Glutamatergic neuron (in vitro differentiated cells): ENCODE data around the gene PRKG1. TPM values are rescaled to one million over a fixed set of nuclear protein-coding genes. Genes with fewer than 3 reads are reported as not detected.
"Not testable (repeated sequence)": the region's sequence is repeated elsewhere in the genome, so short reads cannot be mapped to it uniquely, and the experiment has no call there.

Experiments
- DNase-seq: peaks from one replicate; pipeline ENCODE4 v3.0.0; 2022
- H3K27ac Mint-ChIP-seq: one replicate; pipeline ENCODE4 v1.8.0; 2020; ENCODE audit warnings: mild to moderate bottlenecking, mixed read lengths, inconsistent platforms; ENCODE audit not compliant: unreplicated experiment
- H3K27me3 Mint-ChIP-seq: one replicate; pipeline ENCODE4 v1.8.0; 2020; ENCODE audit warnings: mild to moderate bottlenecking, moderate library complexity, mixed read lengths, inconsistent platforms; ENCODE audit not compliant: unreplicated experiment
- H3K36me3 Mint-ChIP-seq: one replicate; pipeline ENCODE4 v1.8.0; 2020; ENCODE audit warnings: mild to moderate bottlenecking, mixed read lengths, inconsistent platforms; ENCODE audit not compliant: unreplicated experiment
- H3K4me1 Mint-ChIP-seq: one replicate; pipeline ENCODE4 v1.8.0; 2020; ENCODE audit warnings: mild to moderate bottlenecking, low read depth, mixed read lengths, inconsistent platforms; ENCODE audit not compliant: unreplicated experiment
- H3K4me3 Mint-ChIP-seq: one replicate; pipeline ENCODE4 v1.8.0; 2020; ENCODE audit warnings: mild to moderate bottlenecking, mixed read lengths, inconsistent platforms; ENCODE audit not compliant: unreplicated experiment
- H3K9me3 Mint-ChIP-seq: one replicate; pipeline ENCODE4 v1.8.0; 2020; ENCODE audit warnings: mild to moderate bottlenecking, moderate library complexity, mixed read lengths, inconsistent platforms; ENCODE audit not compliant: unreplicated experiment
- CTCF ChIP-seq: fragments of 200-600 bp; sonication (generic); IDR thresholded peaks from one replicate; pipeline ENCODE4 v1.5.0; 2021; ENCODE audit not compliant: partially characterized antibody, unreplicated experiment
- total RNA-seq: library from RNA; stranded (reverse); fragmentation: NEBNext Ultra II Directional; extraction: Animal tissue kit (Norgen Biotek cat#: 25700); gene quantifications from one replicate; pipeline ENCODE4 v1.2.1, GENCODE V29; 2021; ENCODE audit not compliant: unreplicated experiment

Gene PRKG1
- total RNA-seq, 1 donor from 2014 or later = 52.7 TPM

- H3K27ac Mint-ChIP-seq = no peak overlapping the region
- H3K4me1 Mint-ChIP-seq = no peaks in the 10 kb centered on the region
- TF ChIP-seq CTCF = no peak
Measured at GRCh38 chr10:51201947-51202346, 127.7 kb downstream of the PRKG1 start.

GRCh38 chr10:51203359-51203758 lies 129.1 kb downstream of the PRKG1 start:
- TF ChIP-seq CTCF = no peak
- H3K36me3 Mint-ChIP-seq = no peaks in the 10 kb centered on the region
- H3K27me3 Mint-ChIP-seq = no peaks in the 10 kb centered on the region
- no peak overlapping the region for H3K4me3 Mint-ChIP-seq
- no peak for DNase-seq
- no peak overlapping the region for H3K27ac Mint-ChIP-seq
- H3K9me3 Mint-ChIP-seq = no peaks in the 10 kb centered on the region
- H3K4me1 Mint-ChIP-seq = no peaks in the 10 kb centered on the region

More at GRCh38 chr10:51201947-51202346, 127.7 kb downstream of the PRKG1 start:
- H3K9me3 Mint-ChIP-seq = no peaks in the 10 kb centered on the region
- no peak overlapping the region for H3K4me3 Mint-ChIP-seq
- H3K36me3 Mint-ChIP-seq = no peaks in the 10 kb centered on the region
- no peak for DNase-seq
- H3K27me3 Mint-ChIP-seq = no peaks in the 10 kb centered on the region

DNA sequence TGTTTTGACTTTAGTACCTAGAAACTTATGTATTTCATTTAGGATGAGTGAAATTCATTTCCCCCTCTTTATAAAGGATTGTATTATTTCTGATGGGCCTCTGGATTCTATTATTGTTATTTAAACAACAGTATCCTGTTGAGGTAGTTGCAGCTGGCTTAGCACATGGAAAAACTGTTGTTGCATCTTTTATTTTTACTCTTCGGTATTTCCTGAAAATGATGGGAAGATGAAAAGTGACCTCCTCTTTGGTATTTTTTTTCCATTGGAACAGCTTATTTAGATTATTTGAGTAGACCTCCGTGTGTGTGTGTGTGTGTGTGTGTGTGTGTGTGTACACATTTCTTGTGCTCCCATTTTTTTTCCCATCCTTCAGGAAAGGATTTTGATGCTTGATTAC lies 129.8 kb downstream of the PRKG1 start:
- Mint-ChIP-seq H3K27me3 (no peaks in the 10 kb centered on the region), H3K27ac (no peak overlapping the region), H3K36me3 (no peaks in the 10 kb centered on the region), H3K9me3 (no peaks in the 10 kb centered on the region), H3K4me3 (no peak overlapping the region), H3K4me1 (no peaks in the 10 kb centered on the region)
- no peak for DNase-seq
- no peak for TF ChIP-seq CTCF

DNA sequence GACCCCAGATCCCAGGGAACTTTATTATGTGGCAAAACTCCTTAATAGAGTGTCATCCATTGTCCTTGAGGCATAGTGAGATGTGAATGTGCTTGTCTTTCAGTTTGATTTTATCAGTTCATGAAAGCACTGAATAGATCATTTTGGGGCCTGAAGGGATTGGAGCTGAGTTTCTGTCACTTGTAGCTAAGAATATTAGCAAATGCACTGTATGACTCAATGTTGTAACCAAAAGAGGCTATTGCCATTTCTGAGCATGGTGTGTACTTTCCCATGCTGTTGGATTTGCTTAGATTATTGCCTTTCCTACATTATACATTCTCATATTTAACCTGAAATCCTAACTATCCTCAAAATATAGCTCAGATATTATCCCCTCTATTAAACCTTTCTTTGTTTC lies 130.4 kb downstream of the PRKG1 start:
- Mint-ChIP-seq H3K4me1 (no peaks in the 10 kb centered on the region), H3K27ac (no peak overlapping the region), H3K4me3 (no peak overlapping the region), H3K9me3 (no peaks in the 10 kb centered on the region), H3K27me3 (no peaks in the 10 kb centered on the region), H3K36me3 (no peaks in the 10 kb centered on the region)
- no peak for DNase-seq
- TF ChIP-seq CTCF = no peak

DNA sequence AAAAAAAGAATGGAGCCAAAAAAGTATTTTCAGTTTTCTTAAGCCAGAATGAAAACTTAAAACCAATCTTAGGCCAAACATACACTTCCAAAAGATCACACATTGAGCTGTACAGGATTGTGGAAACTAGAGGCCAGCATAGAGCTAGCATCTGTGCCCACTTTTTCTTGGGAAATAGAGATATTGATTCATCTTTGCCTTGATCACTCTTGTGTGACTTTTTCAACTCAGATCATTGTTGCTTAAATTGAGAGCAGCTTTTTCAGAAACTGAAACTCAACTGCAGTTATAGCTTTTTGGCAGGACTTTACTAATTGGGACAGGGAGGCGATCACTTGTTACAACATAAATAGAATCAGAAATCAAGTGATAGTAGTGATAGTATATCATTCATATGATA lies 132.2 kb downstream of the PRKG1 start:
- TF ChIP-seq CTCF = no peak
- no peaks in the 10 kb centered on the region for H3K36me3 Mint-ChIP-seq
- no peak for DNase-seq
- no peak overlapping the region for H3K4me3 Mint-ChIP-seq
- H3K4me1 Mint-ChIP-seq = no peaks in the 10 kb centered on the region
- H3K27me3 Mint-ChIP-seq = no peaks in the 10 kb centered on the region
- no peak overlapping the region for H3K27ac Mint-ChIP-seq
- H3K9me3 Mint-ChIP-seq = peaks cover 1% of the 10 kb centered on the region

DNA sequence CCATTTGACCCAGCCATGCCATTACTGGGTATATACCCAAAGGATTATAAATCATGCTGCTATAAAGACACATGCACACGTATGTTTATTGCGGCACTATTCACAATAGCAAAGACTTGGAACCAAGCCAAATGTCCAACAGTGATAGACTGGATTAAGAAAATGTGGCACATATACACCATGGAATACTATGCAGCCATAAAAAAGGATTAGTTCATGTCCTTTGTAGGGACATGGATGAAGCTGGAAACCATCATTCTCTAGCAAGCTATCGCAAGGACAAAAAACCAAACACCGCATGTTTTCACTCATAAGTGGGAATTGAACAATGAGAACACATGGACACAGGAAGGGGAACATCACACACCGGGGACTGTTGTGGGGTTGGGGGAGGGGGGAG lies 138.7 kb downstream of the PRKG1 start:
- H3K9me3 Mint-ChIP-seq, H3K27ac Mint-ChIP-seq, H3K36me3 Mint-ChIP-seq, H3K27me3 Mint-ChIP-seq, H3K4me1 Mint-ChIP-seq, H3K4me3 Mint-ChIP-seq, DNase-seq: not testable (repeated sequence)
